Endodermal cell (in vitro differentiated cells): ENCODE measurements around the gene NKX1-2. TPM values are rescaled to one million over a fixed set of nuclear protein-coding genes. Genes with fewer than 3 reads are reported as not detected.

ENCODE experiments used
- DNase-seq: peaks from one replicate; pipeline ENCODE4 v3.0.0-alpha.2; 2017
- H3K27ac ChIP-seq: 2 replicates; pipeline ENCODE4 v1.5.1; 2013; ENCODE audit warnings: mild to moderate bottlenecking, low read depth, low read length, moderate library complexity
- H3K27me3 ChIP-seq: 2 replicates; pipeline ENCODE4 v1.6.1; 2013; ENCODE audit warnings: mild to moderate bottlenecking, low read length, moderate library complexity; ENCODE audit not compliant: insufficient read depth, control insufficient read depth, poor library complexity, severe bottlenecking
- H3K36me3 ChIP-seq: 2 replicates; pipeline ENCODE4 v1.7.0; 2013; ENCODE audit warnings: mild to moderate bottlenecking, low read length, moderate library complexity; ENCODE audit not compliant: control insufficient read depth, insufficient read depth
- H3K4me1 ChIP-seq: one replicate; pipeline ENCODE4 v1.7.0; 2013; ENCODE audit warnings: low read length; ENCODE audit not compliant: control insufficient read depth, insufficient read depth
- H3K4me3 ChIP-seq: 2 replicates; pipeline ENCODE4 v1.5.1; 2013; ENCODE audit warnings: mild to moderate bottlenecking, low read length, moderate library complexity
- H3K9ac ChIP-seq: 2 replicates; pipeline ENCODE4 v1.6.1; 2013; ENCODE audit warnings: mild to moderate bottlenecking, low read length, moderate library complexity; ENCODE audit not compliant: poor library complexity, severe bottlenecking; ENCODE audit errors: extremely low read depth
- H3K9me3 ChIP-seq: 2 replicates; pipeline ENCODE4 v1.6.1; 2013; ENCODE audit warnings: mild to moderate bottlenecking, low read length, moderate library complexity; ENCODE audit not compliant: control insufficient read depth
- H3K27ac Mint-ChIP-seq: 2 replicates; pipeline ENCODE4 v1.8.0; 2020; ENCODE audit warnings: mixed read lengths
- H3K27me3 Mint-ChIP-seq: 2 replicates; pipeline ENCODE4 v1.8.0; 2021; ENCODE audit warnings: mild to moderate bottlenecking, mixed read lengths; ENCODE audit not compliant: insufficient read depth
- H3K36me3 Mint-ChIP-seq: 2 replicates; pipeline ENCODE4 v1.8.0; 2020; ENCODE audit warnings: low read depth, mixed read lengths
- H3K4me1 Mint-ChIP-seq: 2 replicates; pipeline ENCODE4 v1.8.0; 2020; ENCODE audit warnings: mixed read lengths
- H3K4me3 Mint-ChIP-seq: 2 replicates; pipeline ENCODE4 v1.8.0; 2020; ENCODE audit warnings: mild to moderate bottlenecking, moderate library complexity, mixed read lengths
- H3K9me3 Mint-ChIP-seq: 2 replicates; pipeline ENCODE4 v1.8.0; 2020; ENCODE audit warnings: mild to moderate bottlenecking, mixed read lengths
- CTCF ChIP-seq: fragments of 200-600 bp; sonication (generic); conservative IDR thresholded peaks from 2 replicates; pipeline ENCODE4 v1.5.0; 2021; ENCODE audit warnings: antibody characterized with exemption, mild to moderate bottlenecking
- WGBS, 2 experiments: methylation state at CpG; one replicate each; pipeline versions ENCODE4 v1.1.5 to v1.1.7; 2013; ENCODE audit warnings: missing lambda C conversion rate in 2 of 2, mixed read lengths in 1 of 2; ENCODE audit not compliant: insufficient coverage in 1 of 2, insufficient read length in 1 of 2; 5-methylcytosine and 5-hydroxymethylcytosine counted together
- total RNA-seq, 2 donors: library from RNA; stranded (reverse); fragmentation: NEBNext Ultra II Directional in 1 of 2; extraction: Animal tissue kit (Norgen Biotek cat#: 25700) in 1 of 2; gene quantifications; 2 replicates in 1 of 2; 3 replicates in 1 of 2; pipeline ENCODE4 v1.2.1, GENCODE V29; 2021

Gene NKX1-2
- total RNA-seq, 2 donors from 2014 or later, result 2.3 to 3.3 TPM

- Histone ChIP-seq H3K27ac (no peak overlapping the region), H3K27me3 (no peaks in the 10 kb centered on the region), H3K4me3 (no peak overlapping the region), H3K36me3 (no peaks in the 10 kb centered on the region), H3K9me3 (no peaks in the 10 kb centered on the region), H3K9ac (no peak overlapping the region), H3K4me1 (no peaks in the 10 kb centered on the region)
- Mint-ChIP-seq H3K27me3 (no peaks in the 10 kb centered on the region), H3K4me3 (no peak overlapping the region), H3K36me3 (peaks cover 2% of the 10 kb centered on the region), H3K27ac (no peak overlapping the region), H3K4me1 (peaks cover 6% of the 10 kb centered on the region), H3K9me3 (no peaks in the 10 kb centered on the region)
- DNase-seq, result no peak
- WGBS, 2 experiments, result 79 to 83% methylated on average over 7 to 9 of the region's 9 CpGs
- no peak for TF ChIP-seq CTCF
These were observed 14.5 kb upstream of the NKX1-2 start for GRCh38 chr10:124464028-124464965.

- H3K4me3 Mint-ChIP-seq, result peak overlapping the region; percentile 71
- Histone ChIP-seq H3K4me3 (peak overlapping the region; percentile 81), H3K36me3 (no peaks in the 10 kb centered on the region), H3K4me1 (no peaks in the 10 kb centered on the region), H3K9me3 (no peaks in the 10 kb centered on the region), H3K9ac (no peak overlapping the region), H3K27ac (no peak overlapping the region), H3K27me3 (no peaks in the 10 kb centered on the region)
- TF ChIP-seq CTCF, result no peak
- peak overlapping the region; percentile 84 for H3K27ac Mint-ChIP-seq
- H3K36me3 Mint-ChIP-seq, result peaks cover 2% of the 10 kb centered on the region
- peaks cover 6% of the 10 kb centered on the region for H3K4me1 Mint-ChIP-seq
- peaks cover 9% of the 10 kb centered on the region for H3K27me3 Mint-ChIP-seq
- H3K9me3 Mint-ChIP-seq, result no peaks in the 10 kb centered on the region
- 81 to 94% methylated on average over 7 of the region's 8 CpGs for WGBS, 2 experiments
- DNase-seq, result no peak
These were observed 12.5 kb upstream of the NKX1-2 start for GRCh38 chr10:124462348-124462695.

GRCh38 chr10:124461642-124462347 lies 12.0 kb upstream of the NKX1-2 start, which contains the start of gene LHPP:
LHPP (plus strand) TSS chr10:124461823; CDS start chr10:124461863, 40 bp downstream.
- 3 to 17% methylated on average over 23 to 81 of the region's 81 CpGs for WGBS, 2 experiments
- H3K9ac ChIP-seq, result no peak within 1 kb of the TSS
- H3K4me1 ChIP-seq, result no peaks in the 10 kb centered on the region
- peaks cover 12% of the 10 kb centered on the region for H3K27me3 Mint-ChIP-seq
- peak within 1 kb of the TSS; percentile 81 for H3K4me3 ChIP-seq
- peak; percentile 93 for DNase-seq
- peak; percentile 69 for TF ChIP-seq CTCF
- H3K27ac ChIP-seq, result no peak within 1 kb of the TSS
- H3K36me3 Mint-ChIP-seq, result peaks cover 2% of the 10 kb centered on the region
- peak within 1 kb of the TSS; percentile 84 for H3K27ac Mint-ChIP-seq
- H3K27me3 ChIP-seq, result no peaks in the 10 kb centered on the region
- H3K4me3 Mint-ChIP-seq, result peak within 1 kb of the TSS; percentile 71
- H3K9me3 ChIP-seq, result no peaks in the 10 kb centered on the region
- peaks cover 8% of the 10 kb centered on the region for H3K4me1 Mint-ChIP-seq
- no peaks in the 10 kb centered on the region for H3K9me3 Mint-ChIP-seq
- no peaks in the 10 kb centered on the region for H3K36me3 ChIP-seq
